ENCODE results near the gene IL6ST.

DNA sequence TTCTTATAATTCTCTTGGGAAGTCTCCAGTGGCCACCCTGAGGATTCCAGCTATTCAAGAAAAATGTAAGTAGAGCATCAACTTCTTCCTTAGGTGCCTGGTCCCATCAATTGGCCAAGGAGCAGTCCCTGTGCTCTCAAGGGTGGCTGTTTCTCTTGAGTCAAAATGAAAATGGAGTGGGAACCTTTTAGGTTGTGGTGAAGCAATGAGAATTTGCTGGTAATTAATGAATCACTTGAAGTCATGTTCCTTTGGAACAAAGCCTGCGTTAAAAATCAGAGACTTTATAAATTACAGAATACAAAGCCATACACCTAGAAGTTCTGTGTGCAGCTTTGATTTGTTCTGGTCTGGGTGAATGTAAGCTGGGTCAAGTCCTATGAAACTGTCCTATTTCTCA lies 94.7 kb downstream of the IL6ST start:
- TF ChIP-seq, protein P1, sequence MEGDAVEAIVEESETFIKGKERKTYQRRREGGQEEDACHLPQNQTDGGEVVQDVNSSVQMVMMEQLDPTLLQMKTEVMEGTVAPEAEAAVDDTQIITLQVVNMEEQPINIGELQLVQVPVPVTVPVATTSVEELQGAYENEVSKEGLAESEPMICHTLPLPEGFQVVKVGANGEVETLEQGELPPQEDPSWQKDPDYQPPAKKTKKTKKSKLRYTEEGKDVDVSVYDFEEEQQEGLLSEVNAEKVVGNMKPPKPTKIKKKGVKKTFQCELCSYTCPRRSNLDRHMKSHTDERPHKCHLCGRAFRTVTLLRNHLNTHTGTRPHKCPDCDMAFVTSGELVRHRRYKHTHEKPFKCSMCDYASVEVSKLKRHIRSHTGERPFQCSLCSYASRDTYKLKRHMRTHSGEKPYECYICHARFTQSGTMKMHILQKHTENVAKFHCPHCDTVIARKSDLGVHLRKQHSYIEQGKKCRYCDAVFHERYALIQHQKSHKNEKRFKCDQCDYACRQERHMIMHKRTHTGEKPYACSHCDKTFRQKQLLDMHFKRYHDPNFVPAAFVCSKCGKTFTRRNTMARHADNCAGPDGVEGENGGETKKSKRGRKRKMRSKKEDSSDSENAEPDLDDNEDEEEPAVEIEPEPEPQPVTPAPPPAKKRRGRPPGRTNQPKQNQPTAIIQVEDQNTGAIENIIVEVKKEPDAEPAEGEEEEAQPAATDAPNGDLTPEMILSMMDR (IDR thresholded peaks at IDR 0.05) = no peak
- TF ChIP-seq POLR2AphosphoS5 (IDR thresholded peaks at IDR 0.05; ENCODE audit: low read depth, low read length) = no peak
- TF ChIP-seq, protein P2, sequence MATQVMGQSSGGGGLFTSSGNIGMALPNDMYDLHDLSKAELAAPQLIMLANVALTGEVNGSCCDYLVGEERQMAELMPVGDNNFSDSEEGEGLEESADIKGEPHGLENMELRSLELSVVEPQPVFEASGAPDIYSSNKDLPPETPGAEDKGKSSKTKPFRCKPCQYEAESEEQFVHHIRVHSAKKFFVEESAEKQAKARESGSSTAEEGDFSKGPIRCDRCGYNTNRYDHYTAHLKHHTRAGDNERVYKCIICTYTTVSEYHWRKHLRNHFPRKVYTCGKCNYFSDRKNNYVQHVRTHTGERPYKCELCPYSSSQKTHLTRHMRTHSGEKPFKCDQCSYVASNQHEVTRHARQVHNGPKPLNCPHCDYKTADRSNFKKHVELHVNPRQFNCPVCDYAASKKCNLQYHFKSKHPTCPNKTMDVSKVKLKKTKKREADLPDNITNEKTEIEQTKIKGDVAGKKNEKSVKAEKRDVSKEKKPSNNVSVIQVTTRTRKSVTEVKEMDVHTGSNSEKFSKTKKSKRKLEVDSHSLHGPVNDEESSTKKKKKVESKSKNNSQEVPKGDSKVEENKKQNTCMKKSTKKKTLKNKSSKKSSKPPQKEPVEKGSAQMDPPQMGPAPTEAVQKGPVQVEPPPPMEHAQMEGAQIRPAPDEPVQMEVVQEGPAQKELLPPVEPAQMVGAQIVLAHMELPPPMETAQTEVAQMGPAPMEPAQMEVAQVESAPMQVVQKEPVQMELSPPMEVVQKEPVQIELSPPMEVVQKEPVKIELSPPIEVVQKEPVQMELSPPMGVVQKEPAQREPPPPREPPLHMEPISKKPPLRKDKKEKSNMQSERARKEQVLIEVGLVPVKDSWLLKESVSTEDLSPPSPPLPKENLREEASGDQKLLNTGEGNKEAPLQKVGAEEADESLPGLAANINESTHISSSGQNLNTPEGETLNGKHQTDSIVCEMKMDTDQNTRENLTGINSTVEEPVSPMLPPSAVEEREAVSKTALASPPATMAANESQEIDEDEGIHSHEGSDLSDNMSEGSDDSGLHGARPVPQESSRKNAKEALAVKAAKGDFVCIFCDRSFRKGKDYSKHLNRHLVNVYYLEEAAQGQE (IDR thresholded peaks at IDR 0.05; ENCODE audit: insufficient read depth in 1 of 2, low read depth in 2 of 2, low read length in 1 of 2) = no peak

Data from Panc1 (cell line).